NB4 (cell line): ENCODE measurements around the gene TMEM80.

Experiments used
- MYC ChIP-seq: IDR thresholded peaks from 2 replicates; pipeline ENCODE4 v1.6.1; 2011; ENCODE audit warnings: low read depth, low read length
- POLR2A ChIP-seq: IDR thresholded peaks from 2 replicates; pipeline ENCODE4 v1.6.1; 2011; ENCODE audit warnings: mild to moderate bottlenecking; ENCODE audit not compliant: insufficient read length; ENCODE audit errors: extremely low read depth
- TF ChIP-seq, protein P1 (sequence below): IDR thresholded peaks from one replicate; pipeline ENCODE4 v1.5.1; 2012; ENCODE audit warnings: low read depth, low read length
- TF ChIP-seq, protein P2 (sequence below): IDR thresholded peaks from 2 replicates; pipeline ENCODE4 v1.6.1; 2011; ENCODE audit warnings: low read depth, low read length

DNA sequence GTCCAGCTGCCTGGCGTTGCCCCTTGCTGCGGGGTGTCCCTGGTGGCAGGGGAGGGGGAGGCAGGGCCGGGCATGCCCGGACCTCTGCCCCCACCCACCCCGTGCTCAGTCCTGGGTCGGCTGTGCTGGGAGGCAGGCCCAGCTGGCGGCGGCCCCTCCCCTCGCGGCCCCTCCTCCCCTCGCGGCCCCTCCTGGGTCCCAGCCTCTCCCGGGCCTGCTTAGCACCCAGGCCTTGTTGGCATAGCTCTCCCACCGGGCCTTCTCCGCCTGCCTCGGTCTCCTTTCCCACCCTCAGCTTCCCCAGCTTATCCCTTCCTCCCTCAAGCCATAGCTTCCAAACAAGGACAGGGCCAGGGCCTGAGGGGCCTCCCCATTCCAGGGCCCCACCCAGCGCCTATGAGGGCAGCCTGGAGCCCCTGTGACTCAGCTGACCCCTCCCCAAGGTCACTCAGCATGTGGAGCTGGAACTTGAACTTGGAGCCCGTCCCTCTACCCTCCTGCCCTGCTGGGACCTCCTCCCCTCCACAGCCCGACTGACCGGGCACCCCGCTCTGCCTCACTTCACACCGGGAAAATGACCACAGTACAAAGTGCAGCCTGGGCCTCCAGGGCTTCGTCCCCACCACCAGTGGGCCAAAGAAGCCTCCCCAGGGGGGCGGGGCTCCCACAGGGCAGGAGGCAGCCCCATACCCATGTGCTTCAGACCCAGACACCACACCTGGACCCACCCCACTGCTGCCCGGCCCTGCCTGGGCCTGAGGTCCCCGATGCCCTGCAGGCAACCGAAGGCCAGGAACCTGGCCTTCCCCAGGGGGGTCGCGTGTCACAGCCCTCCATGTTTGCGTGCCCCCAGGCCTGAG, 11.6 kb downstream of the TMEM80 start:
- TF ChIP-seq, protein P1, sequence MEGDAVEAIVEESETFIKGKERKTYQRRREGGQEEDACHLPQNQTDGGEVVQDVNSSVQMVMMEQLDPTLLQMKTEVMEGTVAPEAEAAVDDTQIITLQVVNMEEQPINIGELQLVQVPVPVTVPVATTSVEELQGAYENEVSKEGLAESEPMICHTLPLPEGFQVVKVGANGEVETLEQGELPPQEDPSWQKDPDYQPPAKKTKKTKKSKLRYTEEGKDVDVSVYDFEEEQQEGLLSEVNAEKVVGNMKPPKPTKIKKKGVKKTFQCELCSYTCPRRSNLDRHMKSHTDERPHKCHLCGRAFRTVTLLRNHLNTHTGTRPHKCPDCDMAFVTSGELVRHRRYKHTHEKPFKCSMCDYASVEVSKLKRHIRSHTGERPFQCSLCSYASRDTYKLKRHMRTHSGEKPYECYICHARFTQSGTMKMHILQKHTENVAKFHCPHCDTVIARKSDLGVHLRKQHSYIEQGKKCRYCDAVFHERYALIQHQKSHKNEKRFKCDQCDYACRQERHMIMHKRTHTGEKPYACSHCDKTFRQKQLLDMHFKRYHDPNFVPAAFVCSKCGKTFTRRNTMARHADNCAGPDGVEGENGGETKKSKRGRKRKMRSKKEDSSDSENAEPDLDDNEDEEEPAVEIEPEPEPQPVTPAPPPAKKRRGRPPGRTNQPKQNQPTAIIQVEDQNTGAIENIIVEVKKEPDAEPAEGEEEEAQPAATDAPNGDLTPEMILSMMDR: no peak
- TF ChIP-seq POLR2A (no peak), MYC (no peak)
- TF ChIP-seq, protein P2, sequence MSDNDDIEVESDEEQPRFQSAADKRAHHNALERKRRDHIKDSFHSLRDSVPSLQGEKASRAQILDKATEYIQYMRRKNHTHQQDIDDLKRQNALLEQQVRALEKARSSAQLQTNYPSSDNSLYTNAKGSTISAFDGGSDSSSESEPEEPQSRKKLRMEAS: no peak
